Ishikawa (cell line): Measurements from ENCODE around the gene WIPF1.

ENCODE experiments used
- CEBPB ChIP-seq: IDR thresholded peaks from 2 replicates; pipeline ENCODE4 v1.6.1; 2012
- CREB1 ChIP-seq: IDR thresholded peaks from 2 replicates; pipeline ENCODE4 v1.6.1; 2012; ENCODE audit warnings: low read depth
- EGR1 ChIP-seq: IDR thresholded peaks from 2 replicates; pipeline ENCODE4 v1.6.1; 2012
- EP300 ChIP-seq: IDR thresholded peaks from 2 replicates; pipeline ENCODE4 v1.6.1; 2012; ENCODE audit warnings: borderline replicate concordance
- FOXM1 ChIP-seq: IDR thresholded peaks from 2 replicates; pipeline ENCODE4 v1.6.1; 2012; ENCODE audit warnings: low read depth, borderline replicate concordance
- NFIC ChIP-seq: IDR thresholded peaks from 2 replicates; pipeline ENCODE4 v1.6.1; 2012
- RAD21 ChIP-seq: IDR thresholded peaks from 2 replicates; pipeline ENCODE4 v1.6.1; 2012; ENCODE audit warnings: low read depth
- TAF1 ChIP-seq: IDR thresholded peaks from 2 replicates; pipeline ENCODE4 v1.6.1; 2012; ENCODE audit warnings: low read depth, mild to moderate bottlenecking
- TCF12 ChIP-seq: IDR thresholded peaks from 2 replicates; pipeline ENCODE4 v1.6.1; 2012; ENCODE audit warnings: low read depth
- TEAD4 ChIP-seq: IDR thresholded peaks from 2 replicates; pipeline ENCODE4 v1.6.1; 2012
- YY1 ChIP-seq: IDR thresholded peaks from 2 replicates; pipeline ENCODE4 v1.6.1; 2012; ENCODE audit warnings: low read depth
- ZBTB7A ChIP-seq: IDR thresholded peaks from 2 replicates; pipeline ENCODE4 v1.6.1; 2012; ENCODE audit warnings: low read depth
- TF ChIP-seq, protein P1 (sequence below): IDR thresholded peaks from 2 replicates; pipeline ENCODE4 v1.6.1; 2012
- TF ChIP-seq, protein P2 (sequence below): IDR thresholded peaks from 2 replicates; pipeline ENCODE4 v1.6.1; 2012; ENCODE audit warnings: low read depth, mild to moderate bottlenecking
- TF ChIP-seq, protein P3 (sequence below): IDR thresholded peaks from 2 replicates; pipeline ENCODE4 v1.6.1; 2012

WIPF1 gene

DNA sequence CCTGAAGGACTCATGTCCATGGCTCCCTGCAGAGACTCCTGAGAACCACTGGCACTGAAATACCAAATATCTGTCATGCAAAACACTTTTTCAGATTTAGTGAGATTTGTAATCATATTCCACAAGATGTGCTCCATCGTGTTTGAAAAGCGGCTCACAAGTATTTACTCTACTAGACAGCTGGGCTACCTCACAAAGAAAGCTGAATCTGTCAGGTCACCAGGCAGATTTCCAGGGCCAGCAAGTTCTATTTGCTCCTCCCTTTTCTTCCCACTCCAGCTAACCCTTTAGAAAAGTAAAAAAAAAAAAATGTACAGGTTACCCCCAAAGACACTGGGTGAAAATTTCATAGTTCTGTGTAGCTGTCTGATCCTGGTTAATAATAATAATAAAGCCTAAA is 22.9 kb downstream of the WIPF1 start:
- no peak for TF ChIP-seq TAF1
- TF ChIP-seq, protein P1, sequence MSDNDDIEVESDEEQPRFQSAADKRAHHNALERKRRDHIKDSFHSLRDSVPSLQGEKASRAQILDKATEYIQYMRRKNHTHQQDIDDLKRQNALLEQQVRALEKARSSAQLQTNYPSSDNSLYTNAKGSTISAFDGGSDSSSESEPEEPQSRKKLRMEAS: no peak
- no peak for TF ChIP-seq EP300
- TF ChIP-seq, protein P2, sequence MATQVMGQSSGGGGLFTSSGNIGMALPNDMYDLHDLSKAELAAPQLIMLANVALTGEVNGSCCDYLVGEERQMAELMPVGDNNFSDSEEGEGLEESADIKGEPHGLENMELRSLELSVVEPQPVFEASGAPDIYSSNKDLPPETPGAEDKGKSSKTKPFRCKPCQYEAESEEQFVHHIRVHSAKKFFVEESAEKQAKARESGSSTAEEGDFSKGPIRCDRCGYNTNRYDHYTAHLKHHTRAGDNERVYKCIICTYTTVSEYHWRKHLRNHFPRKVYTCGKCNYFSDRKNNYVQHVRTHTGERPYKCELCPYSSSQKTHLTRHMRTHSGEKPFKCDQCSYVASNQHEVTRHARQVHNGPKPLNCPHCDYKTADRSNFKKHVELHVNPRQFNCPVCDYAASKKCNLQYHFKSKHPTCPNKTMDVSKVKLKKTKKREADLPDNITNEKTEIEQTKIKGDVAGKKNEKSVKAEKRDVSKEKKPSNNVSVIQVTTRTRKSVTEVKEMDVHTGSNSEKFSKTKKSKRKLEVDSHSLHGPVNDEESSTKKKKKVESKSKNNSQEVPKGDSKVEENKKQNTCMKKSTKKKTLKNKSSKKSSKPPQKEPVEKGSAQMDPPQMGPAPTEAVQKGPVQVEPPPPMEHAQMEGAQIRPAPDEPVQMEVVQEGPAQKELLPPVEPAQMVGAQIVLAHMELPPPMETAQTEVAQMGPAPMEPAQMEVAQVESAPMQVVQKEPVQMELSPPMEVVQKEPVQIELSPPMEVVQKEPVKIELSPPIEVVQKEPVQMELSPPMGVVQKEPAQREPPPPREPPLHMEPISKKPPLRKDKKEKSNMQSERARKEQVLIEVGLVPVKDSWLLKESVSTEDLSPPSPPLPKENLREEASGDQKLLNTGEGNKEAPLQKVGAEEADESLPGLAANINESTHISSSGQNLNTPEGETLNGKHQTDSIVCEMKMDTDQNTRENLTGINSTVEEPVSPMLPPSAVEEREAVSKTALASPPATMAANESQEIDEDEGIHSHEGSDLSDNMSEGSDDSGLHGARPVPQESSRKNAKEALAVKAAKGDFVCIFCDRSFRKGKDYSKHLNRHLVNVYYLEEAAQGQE: no peak
- no peak for TF ChIP-seq TCF12
- TF ChIP-seq CREB1: no peak
- no peak for TF ChIP-seq NFIC
- no peak for TF ChIP-seq CEBPB
- TF ChIP-seq RAD21: no peak
- TF ChIP-seq YY1: no peak
- no peak for TF ChIP-seq FOXM1
- TF ChIP-seq TEAD4: no peak
- no peak for TF ChIP-seq ZBTB7A
- TF ChIP-seq, protein P3, sequence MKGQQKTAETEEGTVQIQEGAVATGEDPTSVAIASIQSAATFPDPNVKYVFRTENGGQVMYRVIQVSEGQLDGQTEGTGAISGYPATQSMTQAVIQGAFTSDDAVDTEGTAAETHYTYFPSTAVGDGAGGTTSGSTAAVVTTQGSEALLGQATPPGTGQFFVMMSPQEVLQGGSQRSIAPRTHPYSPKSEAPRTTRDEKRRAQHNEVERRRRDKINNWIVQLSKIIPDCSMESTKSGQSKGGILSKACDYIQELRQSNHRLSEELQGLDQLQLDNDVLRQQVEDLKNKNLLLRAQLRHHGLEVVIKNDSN: no peak

DNA sequence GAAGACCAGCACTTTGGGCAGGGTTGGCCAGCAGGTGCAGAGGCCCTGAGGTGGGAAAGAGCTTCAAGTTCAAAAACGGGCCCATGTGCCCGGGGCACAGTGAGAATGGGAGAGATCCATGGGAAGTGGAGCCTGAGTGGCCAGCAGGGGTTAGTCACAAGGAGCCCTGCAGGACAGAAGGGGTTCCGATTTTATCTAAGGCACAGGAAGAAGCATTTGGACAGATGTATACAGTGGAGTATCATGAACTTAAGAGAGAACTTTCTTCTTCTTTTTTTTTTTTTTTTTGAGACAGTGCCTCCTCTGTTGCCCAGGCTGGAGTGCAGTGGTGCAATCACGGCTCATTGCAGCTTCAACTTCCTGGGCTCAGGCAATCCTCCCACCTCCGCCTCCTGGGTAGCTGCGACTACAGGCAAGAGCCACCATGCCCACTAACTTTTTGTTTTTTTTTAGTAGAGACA is 24.0 kb downstream of the WIPF1 start:
- TF ChIP-seq ZBTB7A (no peak), FOXM1 (no peak), TCF12 (no peak), YY1 (no peak), CEBPB (no peak), EP300 (no peak), RAD21 (no peak), TAF1 (no peak), CREB1 (no peak), NFIC (no peak), EGR1 (no peak)
- TF ChIP-seq, protein P2: no peak
- TF ChIP-seq, protein P3: no peak
- TF ChIP-seq, protein P1: no peak

DNA sequence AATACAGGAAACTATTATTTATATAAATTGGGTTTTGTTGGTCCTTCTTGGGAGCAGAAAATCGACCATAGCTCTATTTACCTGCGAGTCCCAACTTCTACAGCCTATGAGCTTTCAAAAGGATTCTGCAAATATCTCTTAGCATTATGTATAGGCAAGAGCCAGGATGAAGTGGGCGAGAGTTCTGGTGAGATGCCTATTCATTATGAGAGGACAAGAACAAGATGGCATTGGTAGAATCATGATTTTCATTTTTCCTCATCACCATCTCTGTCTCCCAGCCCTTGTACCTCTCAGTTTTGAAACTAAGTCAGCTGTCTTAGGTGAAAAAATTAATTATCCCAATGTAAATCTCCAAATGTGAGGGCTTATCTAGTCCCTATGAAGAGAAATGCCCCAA is 25.0 kb downstream of the WIPF1 start:
- no peak for TF ChIP-seq NFIC
- TF ChIP-seq FOXM1: no peak
- TF ChIP-seq ZBTB7A: no peak
- TF ChIP-seq, protein P3: no peak
- TF ChIP-seq EGR1: no peak
- no peak for TF ChIP-seq CREB1

DNA sequence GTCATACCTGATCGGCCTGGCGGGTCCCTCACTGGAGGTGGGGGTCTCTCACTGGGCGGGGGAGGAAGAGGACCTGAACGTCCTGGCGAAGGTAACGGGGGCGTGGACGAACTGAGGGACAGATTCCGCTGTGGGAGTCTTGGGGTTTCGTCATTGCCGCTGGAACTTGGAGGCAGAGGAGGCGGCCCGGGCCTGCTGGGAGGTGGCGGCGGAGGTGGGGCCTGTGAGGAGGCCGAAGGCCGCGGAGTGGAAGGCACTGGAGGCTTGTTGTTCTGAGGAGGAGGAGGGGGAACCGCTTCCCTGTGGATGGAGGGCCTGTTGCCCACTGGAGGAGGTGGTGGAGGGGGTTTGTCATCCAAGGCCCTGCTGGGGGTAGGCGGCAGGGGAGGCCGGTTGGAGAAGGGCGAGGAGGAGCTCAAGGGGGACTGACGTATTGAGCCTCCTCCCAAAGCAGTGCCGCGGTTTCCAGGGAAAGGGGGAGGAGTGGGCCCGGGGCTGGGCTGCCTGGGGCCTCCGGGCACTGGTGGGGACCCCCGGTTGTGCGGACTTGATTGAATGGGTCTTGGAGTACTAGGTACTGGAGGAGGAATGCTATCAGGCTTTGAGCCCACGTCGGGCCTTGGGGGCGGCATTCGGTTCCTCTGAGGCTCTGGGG is 25.8 kb downstream of the WIPF1 start:
- TF ChIP-seq CEBPB (no peak), RAD21 (no peak), TCF12 (no peak), TEAD4 (no peak), TAF1 (no peak)
- TF ChIP-seq, protein P1: no peak

DNA sequence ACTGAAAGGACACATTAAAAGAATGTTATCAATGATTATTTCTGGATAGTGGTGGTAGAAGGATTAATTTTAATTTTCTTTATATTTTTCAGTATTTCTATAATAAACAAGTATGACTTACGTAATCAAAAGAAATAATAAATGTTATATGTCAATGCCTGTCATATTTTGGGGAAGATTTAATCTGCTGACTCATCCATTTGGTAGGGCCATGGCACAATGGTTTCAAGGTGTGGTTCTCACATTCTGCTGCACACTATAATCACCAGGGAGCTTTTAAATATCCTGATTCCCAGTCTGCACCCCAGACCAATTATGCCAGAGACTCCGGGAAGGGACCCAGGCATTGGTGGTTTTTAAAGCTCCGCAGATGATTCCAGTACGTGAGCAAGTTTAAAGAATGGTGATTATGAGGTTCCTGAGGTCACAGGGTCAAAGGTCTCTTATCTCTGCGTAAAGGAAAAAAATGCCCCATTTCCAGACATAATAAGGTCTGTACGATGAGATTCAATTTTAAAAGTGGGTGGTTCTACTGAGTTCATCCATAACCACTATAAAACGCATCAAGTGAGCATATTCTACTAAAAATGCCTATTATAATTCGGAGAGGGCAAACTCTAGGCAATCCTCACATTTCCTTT is 27.2 kb downstream of the WIPF1 start:
- TF ChIP-seq YY1: no peak
- TF ChIP-seq, protein P2: no peak
- TF ChIP-seq, protein P3: no peak
- TF ChIP-seq EGR1: no peak
- TF ChIP-seq FOXM1: no peak
- no peak for TF ChIP-seq RAD21
